GM12864 (cell line): ENCODE measurements around the gene MCOLN2.

Experiments used
- DNase-seq: peaks from one replicate; pipeline ENCODE4 v3.0.0-alpha.2; 2011; ENCODE audit warnings: low read depth
- H3K4me3 ChIP-seq: 2 replicates; pipeline ENCODE4 v1.5.1; 2011; ENCODE audit warnings: mild to moderate bottlenecking, low read depth, low read length, control low read depth
- CTCF ChIP-seq: IDR thresholded peaks from 2 replicates; pipeline ENCODE4 v1.5.1; 2011; ENCODE audit warnings: low read depth, mild to moderate bottlenecking, moderate library complexity, low read length, control low read depth, inconsistent platforms; ENCODE audit errors: missing control alignments

MCOLN2 gene

DNA sequence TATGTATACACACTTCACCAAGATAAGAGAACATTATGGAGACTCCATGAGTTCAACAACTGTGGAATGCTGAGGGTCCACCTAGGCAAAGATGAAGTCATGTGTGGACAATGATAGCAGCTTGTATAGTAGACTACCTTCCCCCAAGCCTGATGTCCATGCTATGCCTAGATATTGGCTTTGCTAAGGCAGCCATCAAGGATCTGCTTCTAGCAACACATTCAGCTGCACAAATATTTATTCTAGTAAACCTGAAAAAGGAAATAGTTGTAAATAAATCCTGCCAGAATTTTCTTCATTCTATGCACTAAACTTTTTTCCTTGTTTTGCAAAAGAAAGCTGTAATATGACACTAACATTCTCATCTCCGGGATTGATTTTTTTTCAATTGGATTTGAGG, 96.9 kb downstream of the MCOLN2 start:
- H3K4me3 ChIP-seq: no peak overlapping the region
- TF ChIP-seq CTCF: no peak
- DNase-seq: no peak

DNA sequence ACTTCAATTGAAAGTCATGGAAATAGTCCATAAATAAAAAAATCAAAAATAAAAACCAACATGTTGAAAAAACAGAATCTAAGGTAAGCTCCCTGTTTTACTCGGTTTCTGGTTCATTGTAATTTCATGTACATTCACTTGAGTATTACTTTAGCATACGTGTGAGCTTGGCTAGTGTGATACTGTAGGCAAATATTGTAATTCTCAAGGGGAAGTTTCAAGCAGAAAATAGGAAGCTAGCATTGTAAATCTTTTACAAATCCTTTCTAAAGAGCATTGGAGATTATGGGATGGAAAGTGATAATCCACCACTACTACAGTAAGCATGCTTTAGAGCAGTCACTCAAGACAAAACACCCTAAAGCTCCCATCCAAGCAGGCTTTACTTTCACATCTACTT, 100.6 kb downstream of the MCOLN2 start:
- no peak overlapping the region for H3K4me3 ChIP-seq
- no peak for TF ChIP-seq CTCF
- no peak for DNase-seq

GRCh38 chr1:84892705-84893618, 104.0 kb downstream of the MCOLN2 start, which contains the start of gene LPAR3:
TSS of gene LPAR3 (minus strand) at chr1:84893206. CDS start at chr1:84866120, 27,086 bp downstream.
- no peak within 1 kb of the TSS for H3K4me3 ChIP-seq
- no peak for DNase-seq
- no peak for TF ChIP-seq CTCF

DNA sequence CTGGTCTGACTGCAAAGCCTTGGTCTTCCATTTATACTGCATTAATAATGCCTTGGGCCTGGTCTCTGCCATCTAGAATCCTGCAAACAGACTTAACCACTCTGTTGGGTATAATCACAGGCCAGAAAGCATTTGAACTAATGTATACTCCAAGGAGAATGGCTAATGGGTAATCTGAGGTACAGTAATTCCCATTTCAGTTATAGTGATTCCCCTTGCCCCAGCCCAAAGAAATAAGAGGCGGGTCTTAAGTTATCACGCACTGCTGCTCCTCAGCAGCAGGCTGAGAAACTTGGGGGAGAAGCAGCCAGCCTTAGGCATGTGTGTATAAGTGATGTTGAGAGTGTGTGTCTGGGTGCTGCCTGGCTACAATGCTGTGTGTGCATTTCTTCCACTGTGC, 106.3 kb downstream of the MCOLN2 start:
- no peak for DNase-seq
- no peak overlapping the region for H3K4me3 ChIP-seq
- no peak for TF ChIP-seq CTCF

GRCh38 chr1:84889437-84889836, 107.5 kb downstream of the MCOLN2 start:
- no peak for DNase-seq
- no peak overlapping the region for H3K4me3 ChIP-seq
- TF ChIP-seq CTCF: no peak

DNA sequence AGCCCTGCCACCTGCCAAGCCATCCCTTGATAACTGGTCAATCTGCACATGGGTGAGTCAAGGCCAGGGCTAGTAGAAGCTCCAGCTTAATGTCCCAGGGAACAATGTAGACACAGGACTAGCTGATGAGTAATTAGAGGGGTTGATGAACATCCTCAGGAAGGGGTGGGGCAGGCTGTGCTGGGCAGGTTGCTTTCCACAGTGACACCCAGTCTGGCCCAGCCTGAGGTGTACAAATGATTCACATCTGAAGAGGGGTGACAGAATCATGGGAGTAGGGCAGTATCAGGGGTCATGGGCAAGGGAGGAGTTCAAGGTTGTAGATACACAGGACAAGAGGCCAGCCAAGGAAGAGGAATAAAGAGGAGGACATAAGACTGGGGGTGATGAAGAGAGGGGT, 108.2 kb downstream of the MCOLN2 start:
- no peak for TF ChIP-seq CTCF
- no peak overlapping the region for H3K4me3 ChIP-seq
- DNase-seq: no peak

DNA sequence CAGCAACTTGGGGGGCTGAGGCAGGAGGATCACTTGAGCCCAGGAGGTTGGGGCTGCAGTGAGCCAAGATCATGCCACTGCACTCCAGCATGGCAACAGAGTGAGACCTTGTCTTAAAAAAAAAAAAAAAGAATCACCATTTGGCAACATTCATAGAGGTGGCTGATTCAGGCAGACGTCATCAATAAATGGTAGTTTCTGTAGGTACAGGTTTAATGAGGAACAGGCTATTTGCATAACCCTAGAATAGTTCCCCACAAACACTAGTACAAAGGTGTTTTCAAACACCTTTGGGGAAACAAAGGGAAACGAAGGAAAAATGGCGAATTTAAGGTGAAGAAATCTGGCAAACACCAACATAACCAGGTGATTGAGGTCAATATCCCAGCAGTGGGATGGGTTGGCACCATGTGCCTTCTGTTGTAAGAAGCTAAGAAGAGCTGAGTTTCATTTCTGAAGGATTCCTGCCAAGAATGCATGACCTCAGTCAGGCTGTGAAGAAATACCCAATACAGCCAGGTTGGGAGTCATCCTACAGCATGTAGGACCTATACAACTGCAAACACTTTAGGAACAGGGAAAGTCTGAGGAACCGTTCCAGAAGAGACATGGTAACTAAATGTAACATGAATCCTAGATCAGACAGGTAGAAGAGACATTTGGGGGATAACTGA, 109.5 kb downstream of the MCOLN2 start:
- no peak for DNase-seq
- no peak for TF ChIP-seq CTCF
- H3K4me3 ChIP-seq: no peak overlapping the region
